CD4-positive, CD25-positive, alpha-beta regulatory T cell (primary cell): ENCODE results near the gene PDE8B. TPM values are rescaled to one million over a fixed set of nuclear protein-coding genes. Genes with fewer than 3 reads are reported as not detected.
A peak's percentile ranks its signal among the peaks of the same experiment; 100 is the strongest.

ENCODE experiments used
- ATAC-seq, 2 donors: fragments of 150-1000 bp; cut with Tn5 transposase; one replicate each; pipeline ENCODE4 v1.10.0; 2021; ENCODE audit warnings: low read depth in 2 of 2, moderate number of reproducible peaks in 2 of 2, moderate library complexity in 1 of 2
- DNase-seq, 3 donors: peaks; one replicate each; pipeline versions ENCODE4 v3.0.0 to v3.0.0-alpha.2; 2012 to 2022; ENCODE audit warnings: mixed read lengths in 1 of 3
- H3K27ac ChIP-seq: one replicate; pipeline ENCODE4 v1.7.0; 2013; ENCODE audit warnings: mild to moderate bottlenecking, low read length; ENCODE audit not compliant: insufficient read depth, poor library complexity, severe bottlenecking
- H3K27me3 ChIP-seq: one replicate; pipeline ENCODE4 v1.7.0; 2013; ENCODE audit warnings: low read length; ENCODE audit not compliant: control insufficient read depth, insufficient read depth
- H3K36me3 ChIP-seq: one replicate; pipeline ENCODE4 v1.7.0; 2013; ENCODE audit warnings: mild to moderate bottlenecking, low read length, moderate library complexity; ENCODE audit not compliant: control insufficient read depth, insufficient read depth
- H3K4me1 ChIP-seq: 2 replicates; pipeline ENCODE4 v1.7.0; 2013; ENCODE audit warnings: mild to moderate bottlenecking, low read length; ENCODE audit not compliant: insufficient read depth, control insufficient read depth, poor library complexity, severe bottlenecking
- H3K4me3 ChIP-seq: one replicate; pipeline ENCODE4 v1.7.0; 2013; ENCODE audit warnings: low read depth, mild to moderate bottlenecking, low read length, moderate library complexity
- H3K9me3 ChIP-seq, 2 experiments: 1 replicate in 1 of 2; 2 replicates in 1 of 2; pipeline ENCODE4 v1.7.0; 2013; ENCODE audit warnings: low read length in 2 of 2, mild to moderate bottlenecking in 1 of 2, moderate library complexity in 1 of 2; ENCODE audit not compliant: control insufficient read depth in 2 of 2
- H3K27ac Mint-ChIP-seq, 3 donors: one replicate each; pipeline ENCODE4 v1.8.0; 2020 to 2022; ENCODE audit warnings: mild to moderate bottlenecking in 3 of 3, mixed read lengths in 3 of 3, moderate library complexity in 2 of 3
- H3K27me3 Mint-ChIP-seq: one replicate; pipeline ENCODE4 v1.8.0; 2022; ENCODE audit warnings: mild to moderate bottlenecking, mixed read lengths
- H3K36me3 Mint-ChIP-seq: one replicate; pipeline ENCODE4 v1.8.0; 2020; ENCODE audit warnings: mixed read lengths
- H3K4me1 Mint-ChIP-seq, 4 donors: one replicate each; pipeline ENCODE4 v1.8.0; 2020 to 2022; ENCODE audit warnings: mixed read lengths in 4 of 4, mild to moderate bottlenecking in 1 of 4
- H3K4me3 Mint-ChIP-seq, 4 donors: one replicate each; pipeline ENCODE4 v1.8.0; 2020 to 2022; ENCODE audit warnings: mild to moderate bottlenecking in 4 of 4, mixed read lengths in 4 of 4, moderate library complexity in 3 of 4
- H3K9me3 Mint-ChIP-seq, 7 donors: one replicate each; pipeline ENCODE4 v1.8.0; 2020 to 2022; ENCODE audit warnings: mixed read lengths in 7 of 7, mild to moderate bottlenecking in 3 of 7, moderate library complexity in 2 of 7
- polyA plus RNA-seq, 4 donors: library from polyadenylated mRNA; unstranded; fragments of 300-500 nt; fragmentation: Illumina TruSeq; gene quantifications; one replicate each; pipeline ENCODE4 v1.2.3, GENCODE V29; 2021
- total RNA-seq: library from RNA; stranded (reverse); gene quantifications from one replicate; pipeline ENCODE4 v1.2.3, GENCODE V29; 2022

The PDE8B gene
- total and polyA plus RNA-seq, 5 donors from 2014 or later: 0.03 to 0.09 TPM; not detected in 3

- Mint-ChIP-seq H3K4me1 (no peaks in the 10 kb centered on the region), H3K4me3 (no peak overlapping the region), H3K27ac (no peak overlapping the region), H3K36me3 (no peaks in the 10 kb centered on the region), H3K9me3 (peaks cover 0 to 2% (median 0%) of the 10 kb centered on the region in 7 donors), H3K27me3 (peaks cover 35% of the 10 kb centered on the region)
- no peaks in the 10 kb centered on the region for H3K4me1 ChIP-seq
- H3K36me3 ChIP-seq: no peaks in the 10 kb centered on the region
- ATAC-seq (no peak), DNase-seq (no peak)
- H3K9me3 ChIP-seq: no peaks in the 10 kb centered on the region
- no peak overlapping the region for H3K4me3 ChIP-seq
- peaks cover 25% of the 10 kb centered on the region for H3K27me3 ChIP-seq
- H3K27ac ChIP-seq: no peak overlapping the region
These were observed 29.3 kb upstream of the PDE8B start for GRCh38 chr5:77181173-77181572.

- H3K4me3 Mint-ChIP-seq: no peak overlapping the region
These were observed 28.7 kb upstream of the PDE8B start for GRCh38 chr5:77181596-77182304.

DNA sequence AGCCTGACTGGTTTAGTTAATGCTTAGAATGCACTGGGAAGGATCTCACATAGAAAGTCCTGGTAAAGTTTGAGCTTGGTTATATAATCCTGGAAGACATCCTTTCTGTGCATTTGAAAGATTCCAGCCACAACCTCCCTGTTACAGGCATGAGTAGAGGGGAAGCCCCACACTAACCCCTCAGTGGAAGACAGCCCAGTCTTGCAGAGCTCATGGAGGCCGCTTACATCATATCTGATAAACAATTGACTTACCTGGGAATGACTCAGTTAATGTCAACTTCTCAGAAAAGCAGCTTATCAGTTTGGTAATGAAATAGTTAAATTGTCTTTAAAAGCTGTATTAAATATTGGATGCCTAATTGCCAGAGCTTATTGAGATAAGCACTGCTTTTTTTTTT is 28.1 kb upstream of the PDE8B start:
- peaks cover 43% of the 10 kb centered on the region for H3K27me3 Mint-ChIP-seq
- Histone ChIP-seq H3K27ac (no peak overlapping the region), H3K9me3 (no peaks in the 10 kb centered on the region), H3K27me3 (peaks cover 25% of the 10 kb centered on the region), H3K4me3 (no peak overlapping the region), H3K36me3 (no peaks in the 10 kb centered on the region), H3K4me1 (no peaks in the 10 kb centered on the region)
- H3K4me3 Mint-ChIP-seq: no peak overlapping the region
- DNase-seq: no peak
- no peak for ATAC-seq
- H3K4me1 Mint-ChIP-seq: no peaks in the 10 kb centered on the region
- H3K27ac Mint-ChIP-seq: no peak overlapping the region
- H3K36me3 Mint-ChIP-seq: no peaks in the 10 kb centered on the region
- peaks cover 0 to 6% (median 0%) of the 10 kb centered on the region in 7 donors for H3K9me3 Mint-ChIP-seq

More at GRCh38 chr5:77181596-77182304, 28.7 kb upstream of the PDE8B start:
- ATAC-seq: no peak
- Histone ChIP-seq H3K36me3 (no peaks in the 10 kb centered on the region), H3K27me3 (peaks cover 25% of the 10 kb centered on the region), H3K4me1 (no peaks in the 10 kb centered on the region), H3K9me3 (no peaks in the 10 kb centered on the region), H3K27ac (no peak overlapping the region), H3K4me3 (no peak overlapping the region)
- DNase-seq: no peak
- H3K27me3 Mint-ChIP-seq: peaks cover 37% of the 10 kb centered on the region
- H3K27ac Mint-ChIP-seq: no peak overlapping the region
- H3K9me3 Mint-ChIP-seq: peaks cover 0 to 2% (median 0%) of the 10 kb centered on the region in 7 donors
- H3K36me3 Mint-ChIP-seq: no peaks in the 10 kb centered on the region
- H3K4me1 Mint-ChIP-seq: no peaks in the 10 kb centered on the region

GRCh38 chr5:77186652-77187370 is 23.7 kb upstream of the PDE8B start:
- DNase-seq (no peak), ATAC-seq (no peak)
- H3K4me1 ChIP-seq: no peaks in the 10 kb centered on the region
- no peaks in the 10 kb centered on the region for H3K36me3 Mint-ChIP-seq
- H3K27me3 Mint-ChIP-seq: peaks cover 25% of the 10 kb centered on the region
- no peaks in the 10 kb centered on the region for H3K36me3 ChIP-seq
- no peak overlapping the region for H3K4me3 Mint-ChIP-seq
- H3K27ac ChIP-seq: no peak overlapping the region
- H3K27ac Mint-ChIP-seq: no peak overlapping the region
- H3K4me1 Mint-ChIP-seq: no peaks in the 10 kb centered on the region
- peaks cover 0 to 8% (median 0%) of the 10 kb centered on the region in 7 donors for H3K9me3 Mint-ChIP-seq
- H3K27me3 ChIP-seq: peaks cover 8% of the 10 kb centered on the region
- no peaks in the 10 kb centered on the region for H3K9me3 ChIP-seq
- H3K4me3 ChIP-seq: no peak overlapping the region

DNA sequence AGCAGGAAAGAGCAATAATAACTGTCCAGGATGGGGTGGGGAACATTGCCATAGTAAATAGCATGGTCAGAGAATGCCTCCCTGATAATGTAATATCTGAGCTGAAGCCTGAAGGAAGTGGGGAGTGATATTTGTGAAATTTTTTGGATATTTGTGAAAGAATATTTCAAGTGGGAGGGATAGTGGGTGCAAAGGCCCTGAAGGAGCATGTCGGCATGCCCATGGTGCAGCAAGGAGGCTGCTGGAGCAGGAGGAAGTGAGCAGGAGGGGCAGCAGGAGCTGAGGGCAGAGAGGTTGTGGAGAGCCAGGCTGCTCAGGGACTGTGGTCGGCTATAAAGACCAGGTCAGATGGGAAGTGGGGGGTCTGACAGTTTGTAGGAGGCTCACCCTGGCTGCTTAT is 21.1 kb upstream of the PDE8B start:
- Mint-ChIP-seq H3K4me1 (no peaks in the 10 kb centered on the region), H3K36me3 (no peaks in the 10 kb centered on the region), H3K27me3 (peaks cover 22% of the 10 kb centered on the region), H3K9me3 (peaks cover 0 to 8% (median 0%) of the 10 kb centered on the region in 7 donors), H3K27ac (no peak overlapping the region), H3K4me3 (no peak overlapping the region)
- Histone ChIP-seq H3K4me3 (no peak overlapping the region), H3K4me1 (no peaks in the 10 kb centered on the region), H3K36me3 (no peaks in the 10 kb centered on the region), H3K27me3 (peaks cover 2% of the 10 kb centered on the region), H3K9me3 (no peaks in the 10 kb centered on the region), H3K27ac (no peak overlapping the region)
- no peak for ATAC-seq
- no peak for DNase-seq

- Histone ChIP-seq H3K36me3 (no peaks in the 10 kb centered on the region), H3K27ac (no peak overlapping the region), H3K4me3 (no peak overlapping the region), H3K9me3 (peaks cover 0 to under 1% of the 10 kb centered on the region in 2 experiments), H3K27me3 (peaks cover 2% of the 10 kb centered on the region), H3K4me1 (no peaks in the 10 kb centered on the region)
- H3K4me3 Mint-ChIP-seq: no peak overlapping the region
- H3K4me1 Mint-ChIP-seq: no peaks in the 10 kb centered on the region
- H3K36me3 Mint-ChIP-seq: no peaks in the 10 kb centered on the region
- ATAC-seq (no peak), DNase-seq (no peak)
- H3K27ac Mint-ChIP-seq: peak overlapping the region in 2 of 3 donors; percentile 6 to 22
- H3K9me3 Mint-ChIP-seq: peaks cover 0 to 11% (median 4%) of the 10 kb centered on the region in 7 donors
- peaks cover 8% of the 10 kb centered on the region for H3K27me3 Mint-ChIP-seq
These were observed 17.9 kb upstream of the PDE8B start for GRCh38 chr5:77192441-77193050.

- H3K27me3 ChIP-seq: no peaks in the 10 kb centered on the region
- Mint-ChIP-seq H3K9me3 (peaks cover 0 to 21% (median 9%) of the 10 kb centered on the region in 7 donors), H3K4me1 (no peaks in the 10 kb centered on the region), H3K27ac (no peak overlapping the region), H3K27me3 (peaks cover 8% of the 10 kb centered on the region), H3K4me3 (no peak overlapping the region), H3K36me3 (no peaks in the 10 kb centered on the region)
- H3K9me3 ChIP-seq: peaks cover 6 to 9% of the 10 kb centered on the region in 2 experiments
- no peak overlapping the region for H3K27ac ChIP-seq
- ATAC-seq (no peak), DNase-seq (no peak)
- H3K36me3 ChIP-seq: no peaks in the 10 kb centered on the region
- no peak overlapping the region for H3K4me3 ChIP-seq
- H3K4me1 ChIP-seq: no peaks in the 10 kb centered on the region
These were observed 15.7 kb upstream of the PDE8B start for GRCh38 chr5:77194762-77195161.
